GM10248 (cell line): ENCODE data around the gene TCEANC2.

Experiments
- CTCF ChIA-PET: fragments of 300-600 bp; sonication (Branson Sonifier 250); formaldehyde crosslinking; extraction: SDS; loops from one replicate; lab custom pipeline; 2021; ENCODE audit warnings: antibody characterized with exemption; lab: Yijun Ruan, JAX
- POLR2A ChIA-PET: fragments of 350-650 bp; sonication (Branson Sonifier 250); formaldehyde crosslinking; extraction: SDS; loops from one replicate; lab custom pipeline; 2020; ENCODE audit warnings: antibody characterized with exemption; lab: Yijun Ruan, JAX
- DNase-seq: peaks from one replicate; pipeline ENCODE4 v3.0.0; 2012; ENCODE audit errors: extremely low spot score
- CTCF ChIP-seq: IDR thresholded peaks from 2 replicates; pipeline ENCODE4 v1.5.1; 2012; ENCODE audit warnings: mild to moderate bottlenecking, low read depth; ENCODE audit errors: extremely low read depth, missing control alignments, control extremely low read depth

The TCEANC2 gene

GRCh38 chr1:54122135-54122751 is 68.8 kb downstream of the TCEANC2 start:
- no peak for DNase-seq
- POLR2A ChIA-PET = no interaction called here
- no peak for TF ChIP-seq CTCF
- CTCF ChIA-PET = interaction anchor here (0.7 to 5.1 kb wide), 11 partner anchors 9 to 693 kb away, joined by 3 to 36 read pairs (median 3); no protein-coding TSS in a partner anchor

GRCh38 chr1:54122992-54123391 is 69.6 kb downstream of the TCEANC2 start:
- no peak for DNase-seq
- CTCF ChIA-PET = interaction anchor here (0.7 to 5.1 kb wide), 10 partner anchors 10 to 687 kb away, joined by 3 to 36 read pairs (median 4); no protein-coding TSS in a partner anchor
- no peak for TF ChIP-seq CTCF
- POLR2A ChIA-PET = no interaction called here

GRCh38 chr1:54124472-54124871 is 71.1 kb downstream of the TCEANC2 start:
- POLR2A ChIA-PET = no interaction called here
- CTCF ChIA-PET = interaction anchor here (1.1 to 5.1 kb wide), 3 partner anchors 13 to 365 kb away, joined by 3 to 36 read pairs (median 4); no protein-coding TSS in a partner anchor
- no peak for TF ChIP-seq CTCF
- no peak for DNase-seq

GRCh38 chr1:54124906-54125305 is 71.5 kb downstream of the TCEANC2 start:
- DNase-seq = no peak
- ChIA-PET POLR2A (no interaction called here), CTCF (interaction anchor here (1.1 to 5.1 kb wide), 3 partner anchors 14 to 364 kb away, joined by 3 to 36 read pairs (median 4); no protein-coding TSS in a partner anchor)
- TF ChIP-seq CTCF = no peak

- POLR2A ChIA-PET = no interaction called here
- CTCF ChIA-PET = interaction anchor here (1.1 to 5.1 kb wide), 3 partner anchors 14 to 363 kb away, joined by 3 to 36 read pairs (median 4); no protein-coding TSS in a partner anchor
- no peak for TF ChIP-seq CTCF
- DNase-seq = no peak
Measured at GRCh38 chr1:54125386-54126070, 72.1 kb downstream of the TCEANC2 start.

- POLR2A ChIA-PET = no interaction called here
- TF ChIP-seq CTCF = no peak
- CTCF ChIA-PET = interaction anchor here (0.9 to 1.8 kb wide), 2 partner anchors 8 to 15 kb away, joined by 4 read pairs; no protein-coding TSS in a partner anchor
- no peak for DNase-seq
Measured at GRCh38 chr1:54126271-54126815, 72.9 kb downstream of the TCEANC2 start.
